T-helper 22 cell (primary cell): Measurements from ENCODE around the gene SASH1.
"Not testable (repeated sequence)": the region's sequence is repeated elsewhere in the genome, so short reads cannot be mapped to it uniquely, and the experiment has no call there.

Experiments
- DNase-seq: peaks from one replicate; pipeline ENCODE4 v3.0.0-alpha.2; 2020; ENCODE audit warnings: low read depth

The SASH1 gene

GRCh38 chr6:148329596-148330381, 12.8 kb upstream of the SASH1 start:
- no peak for DNase-seq

DNA sequence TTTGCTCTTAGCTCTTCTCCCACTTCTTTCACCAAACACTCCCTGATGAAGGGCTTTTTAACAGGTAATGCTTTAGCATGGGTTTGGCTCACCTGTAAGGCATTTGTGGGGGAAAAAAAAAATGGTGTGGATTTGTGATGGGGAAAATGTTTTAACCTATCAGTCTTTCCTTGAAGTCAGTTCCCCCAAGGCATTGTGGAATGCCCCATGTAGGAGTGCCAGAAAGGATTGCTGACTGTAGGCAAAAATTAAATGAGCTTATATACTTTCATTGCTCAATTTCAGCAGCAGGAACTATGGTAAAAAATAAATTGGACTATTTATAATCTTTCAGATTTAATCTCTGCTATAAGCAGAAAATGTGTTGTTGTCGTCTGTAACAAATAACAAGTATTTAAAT, 10.6 kb upstream of the SASH1 start:
- DNase-seq, result no peak

DNA sequence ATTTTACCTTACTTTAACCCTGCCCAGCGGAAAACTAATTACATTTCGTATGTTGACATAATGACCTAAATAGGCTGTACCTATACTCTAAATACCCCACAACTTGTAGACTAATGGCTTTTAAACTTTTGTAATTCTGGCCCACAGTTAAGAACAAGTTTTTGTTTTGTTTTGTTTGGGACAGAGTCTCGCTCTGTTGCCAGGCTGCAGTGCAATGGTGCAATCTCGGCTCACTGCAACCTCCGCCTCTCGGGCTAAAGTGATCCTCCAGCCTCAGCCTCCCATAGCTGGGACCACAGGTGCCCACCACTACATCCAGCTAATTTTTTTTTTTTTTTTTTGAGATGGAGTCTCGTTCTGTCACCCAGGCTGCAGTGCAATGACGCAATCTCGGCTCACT, 5.7 kb upstream of the SASH1 start:
- DNase-seq, result no peak

GRCh38 chr6:148339766-148340165, 2.9 kb upstream of the SASH1 start:
- DNase-seq, result no peak

GRCh38 chr6:148340586-148341297, 1.9 kb upstream of the SASH1 start:
- DNase-seq, result no peak

DNA sequence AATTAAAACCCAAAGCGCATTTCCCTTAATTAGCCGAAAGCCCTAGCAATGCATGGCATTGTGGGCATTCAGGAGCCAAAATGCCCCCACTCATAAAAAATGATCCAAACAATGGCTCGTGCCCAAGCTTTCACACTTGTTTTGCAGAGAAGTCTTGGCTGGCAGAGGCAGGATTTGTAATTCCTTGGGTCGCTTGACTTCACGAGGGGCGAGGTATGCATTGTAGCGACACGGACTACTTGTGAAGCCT, 613 bp upstream of the SASH1 start:
- no peak for DNase-seq

GRCh38 chr6:148343047-148343782, 577 bp downstream of the SASH1 start:
- no peak for DNase-seq

DNA sequence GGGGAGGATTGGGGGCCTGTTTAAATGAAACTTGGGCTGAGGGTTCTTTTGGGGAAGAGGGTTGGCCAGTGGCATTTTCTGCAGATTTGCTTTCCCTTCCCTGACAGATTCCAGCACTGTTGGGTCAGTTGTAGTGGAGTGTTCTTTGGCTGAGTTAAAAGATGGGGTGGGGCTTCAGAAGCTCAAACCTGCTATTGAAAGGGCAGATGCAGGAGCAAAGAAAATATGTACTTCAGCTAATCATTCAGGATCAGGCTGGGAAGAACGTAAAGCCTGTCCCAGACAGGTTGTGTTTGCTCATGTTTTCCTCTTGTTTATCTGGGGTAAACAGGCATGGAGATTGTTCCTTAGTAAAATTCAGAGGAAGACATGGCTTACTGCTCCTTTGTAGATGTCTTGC, 2.5 kb downstream of the SASH1 start:
- DNase-seq, result no peak

DNA sequence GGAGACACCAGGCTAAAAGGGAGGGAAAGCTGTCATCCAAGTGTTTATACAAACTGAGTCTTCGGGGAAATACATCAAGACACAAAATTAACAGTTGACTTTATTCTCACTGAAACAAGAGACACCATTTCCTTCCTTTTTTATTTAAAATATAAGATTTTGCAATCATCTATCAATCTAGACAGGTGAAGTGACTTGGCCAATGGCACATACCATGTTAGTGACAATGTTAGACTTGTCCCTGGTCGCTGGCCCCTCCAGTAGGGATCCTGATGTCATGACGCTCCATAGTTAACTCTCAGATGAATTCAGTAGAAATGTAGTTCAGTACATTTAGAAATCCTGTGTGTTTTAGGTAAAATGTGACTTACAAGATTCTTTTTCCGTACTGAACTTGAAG, 2.9 kb downstream of the SASH1 start:
- DNase-seq, result no peak

- no peak for DNase-seq
Measured at GRCh38 chr6:148346681-148347440, 4.2 kb downstream of the SASH1 start.

- no peak for DNase-seq
Measured at GRCh38 chr6:148347441-148348054, 4.9 kb downstream of the SASH1 start.

- DNase-seq, result no peak
Measured at GRCh38 chr6:148348335-148348734, 5.7 kb downstream of the SASH1 start.

DNA sequence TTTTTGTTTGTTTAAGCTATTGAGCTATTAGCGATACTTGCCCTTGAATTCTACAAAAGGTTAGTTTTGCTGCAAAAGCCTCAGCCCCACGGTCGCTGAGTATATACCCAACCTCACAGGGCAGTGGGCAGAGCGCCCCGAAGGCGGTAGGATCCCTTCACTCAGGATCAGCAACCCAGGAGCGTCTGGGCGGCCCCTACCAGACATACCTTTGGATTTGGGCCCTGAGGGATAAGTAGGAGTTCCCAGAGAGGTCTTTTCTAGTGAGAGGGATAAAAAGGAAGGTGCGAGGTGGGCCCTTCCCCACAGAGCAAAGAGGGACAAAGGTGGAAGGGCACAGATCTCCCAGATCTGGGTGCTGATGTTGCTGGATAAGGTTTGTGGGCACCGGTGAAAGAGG, 6.1 kb downstream of the SASH1 start:
- DNase-seq, result no peak

DNA sequence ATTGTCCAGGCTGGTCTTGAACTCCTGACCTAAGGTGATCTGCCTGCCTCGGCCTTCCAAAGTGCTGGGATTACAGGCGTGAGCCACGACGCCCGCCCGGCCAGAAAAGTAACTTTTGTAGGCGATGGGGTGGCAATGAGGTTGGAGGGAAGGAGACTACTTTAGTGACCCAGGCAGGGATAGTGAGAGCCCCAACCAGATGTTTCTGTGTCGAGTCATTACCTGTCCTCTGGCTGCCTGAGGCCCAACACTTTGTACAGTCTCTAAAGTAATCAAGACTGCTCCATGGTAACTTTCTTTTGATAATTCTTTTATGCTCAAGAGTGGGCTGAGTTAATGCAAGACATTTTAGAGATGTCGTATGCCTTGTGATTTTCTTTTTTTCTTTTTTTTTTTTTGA, 6.8 kb downstream of the SASH1 start:
- DNase-seq, result no peak

GRCh38 chr6:148351309-148351708, 8.7 kb downstream of the SASH1 start:
- no peak for DNase-seq

- DNase-seq, result not testable (repeated sequence)
Measured at GRCh38 chr6:148352421-148352820, 9.8 kb downstream of the SASH1 start.

DNA sequence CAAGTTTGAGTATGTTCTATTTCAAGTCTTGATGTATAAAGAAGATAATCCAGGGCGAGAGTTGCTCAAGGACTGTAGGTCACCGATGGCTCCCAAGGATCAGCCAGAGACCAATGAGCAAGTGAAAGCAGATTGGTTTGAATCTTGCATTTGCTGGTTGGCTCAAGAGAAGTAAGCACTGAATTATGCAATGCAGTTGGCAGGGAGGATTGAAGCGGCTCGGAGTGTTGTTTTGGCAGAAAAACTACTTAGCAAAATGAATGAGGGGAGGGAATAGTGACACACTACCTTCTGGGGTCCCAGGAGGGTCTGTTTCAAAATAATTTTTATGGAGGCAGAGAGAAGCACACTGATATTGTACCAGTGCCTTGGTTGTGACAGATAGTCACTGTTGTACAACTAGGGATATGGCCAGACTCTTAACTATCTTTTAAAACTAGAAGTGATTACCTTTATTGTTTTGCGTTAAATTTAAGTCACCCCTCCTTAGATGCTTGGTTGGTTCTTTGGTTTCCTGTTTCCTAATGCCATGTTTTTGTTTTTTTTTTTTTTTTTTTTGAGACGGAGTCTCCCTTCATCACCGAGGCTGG, 15.7 kb downstream of the SASH1 start:
- no peak for DNase-seq

DNA sequence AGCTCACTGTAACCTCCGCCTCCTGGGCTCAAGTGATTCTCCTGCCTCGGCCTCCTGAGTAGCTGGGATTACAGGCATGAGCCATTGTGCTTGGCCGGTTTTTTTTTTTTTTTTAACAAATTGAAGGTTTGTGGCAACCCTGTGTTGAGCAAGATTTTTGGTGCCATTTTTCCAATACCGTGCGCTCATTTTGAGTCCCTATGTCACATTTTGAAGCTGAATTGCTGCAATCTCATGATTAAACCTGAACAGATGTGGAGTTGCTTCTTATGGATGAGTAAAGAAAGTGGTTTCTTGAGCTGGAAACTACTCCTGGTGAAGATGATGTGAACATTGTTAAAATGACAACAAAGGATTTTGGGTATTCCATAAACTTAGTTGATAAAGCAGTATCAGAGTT, 16.6 kb downstream of the SASH1 start:
- no peak for DNase-seq

GRCh38 chr6:148364056-148364824, 21.6 kb downstream of the SASH1 start:
- DNase-seq, result no peak

DNA sequence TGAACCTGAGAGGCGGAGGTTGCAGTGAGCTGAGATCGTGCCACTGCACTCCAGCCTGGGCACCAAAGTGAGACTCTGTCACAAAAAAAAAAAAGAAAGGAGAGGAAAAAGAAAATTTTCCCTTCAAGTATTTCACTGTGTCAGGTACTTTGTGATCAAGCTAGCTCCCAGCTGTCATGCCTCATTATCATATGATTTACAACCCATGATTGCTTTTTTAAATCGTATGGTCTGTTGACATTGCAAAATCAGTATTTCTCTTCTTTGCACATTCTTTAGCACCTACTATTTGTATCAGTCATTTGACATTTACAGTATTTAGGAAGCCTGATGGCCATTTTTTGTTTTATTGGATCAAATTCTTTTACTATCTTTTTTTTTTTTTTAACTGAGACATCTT, 22.4 kb downstream of the SASH1 start:
- no peak for DNase-seq
